GM12878 (cell line): ENCODE results near the gene NUP210. TPM values are rescaled to one million over a fixed set of nuclear protein-coding genes. Genes with fewer than 3 reads are reported as not detected.

Experiments
- ATAC-seq: fragments of 200-7000 bp; cut with Tn5 transposase; 3 replicates; pipeline ENCODE4 v1.9.1; 2020; ENCODE audit warnings: mild to moderate bottlenecking, moderate library complexity
- BruUV-seq: library from RNA; stranded (reverse); fragments of 400-500 nt; replicated peaks from 2 replicates; lab custom pipeline; 2021; lab: Mats Ljungman, UMichigan
- CTCF ChIA-PET: fragments of 300-600 bp; sonication (Branson Sonifier 250); formaldehyde crosslinking; extraction: SDS; loops from one replicate; lab custom pipeline; 2021; ENCODE audit warnings: inconsistent platforms; lab: Yijun Ruan, JAX
- POLR2A ChIA-PET: fragments of 350-600 bp; formaldehyde crosslinking; extraction: SDS; loops from one replicate; lab custom pipeline; 2021; ENCODE audit warnings: inconsistent platforms; lab: Charles Lee
- RAD21 ChIA-PET: fragments of 300-600 bp; sonication (Branson Sonifier 250); formaldehyde crosslinking; loops from one replicate; lab custom pipeline; 2023; ENCODE audit warnings: antibody characterized with exemption; ENCODE audit not compliant: unreplicated experiment; lab: Charles Lee
- SMC1A ChIA-PET: fragments of 300-600 bp; sonication (Branson Sonifier 250); formaldehyde crosslinking; loops from one replicate; lab custom pipeline; 2023; ENCODE audit not compliant: unreplicated experiment, uncharacterized antibody; lab: Charles Lee
- DNase-seq: peaks from one replicate; pipeline ENCODE4 v3.0.0-alpha.2; 2011; ENCODE audit warnings: low read depth, low spot score
- FAIRE-seq: peaks from 3 replicates; lab custom pipeline; 2011; peaks lifted over from hg19 to GRCh38; lab: Jason Lieb, UNC
- H2AFZ ChIP-seq: 2 replicates; pipeline ENCODE4 v1.6.0; 2011; ENCODE audit warnings: low read depth, low read length, control low read depth; ENCODE audit not compliant: control insufficient read depth
- H3K27ac ChIP-seq: 2 replicates; pipeline ENCODE4 v1.5.1; 2011; ENCODE audit warnings: control low read depth; ENCODE audit not compliant: control insufficient read depth, insufficient read depth
- H3K27me3 ChIP-seq, 2 experiments: replicated peaks in 1 of 2; 2 replicates each; pipeline versions ENCODE4 v1.6.0 to v1.6.1; 2011; ENCODE audit warnings: low read length in 1 of 2; ENCODE audit not compliant: control insufficient read depth in 2 of 2, insufficient read depth in 2 of 2
- H3K36me3 ChIP-seq, 2 experiments: 2 replicates each; pipeline ENCODE4 v1.5.1; 2011; ENCODE audit warnings: low read length in 1 of 2; ENCODE audit not compliant: control insufficient read depth in 2 of 2, insufficient read depth in 2 of 2
- H3K4me1 ChIP-seq: 2 replicates; pipeline ENCODE4 v1.6.1; 2011; ENCODE audit warnings: mild to moderate bottlenecking, low read length, moderate library complexity, mixed read lengths; ENCODE audit not compliant: control insufficient read depth, insufficient read depth
- H3K4me2 ChIP-seq: 2 replicates; pipeline ENCODE4 v1.6.0; 2011; ENCODE audit warnings: control low read depth; ENCODE audit not compliant: control insufficient read depth, insufficient read depth
- H3K4me3 ChIP-seq: fragments of 200-600 bp; sonication (generic); 2 replicates; pipeline ENCODE4 v1.5.1; 2016
- H3K79me2 ChIP-seq: 2 replicates; pipeline ENCODE4 v1.6.0; 2011; ENCODE audit warnings: low read length; ENCODE audit not compliant: control insufficient read depth, insufficient read depth
- H3K9ac ChIP-seq: 2 replicates; pipeline ENCODE4 v1.8.0; 2011; ENCODE audit warnings: low read length, control low read depth, mixed read lengths; ENCODE audit not compliant: control insufficient read depth, insufficient read depth
- H3K9me3 ChIP-seq: replicated peaks from 3 replicates; pipeline ENCODE4 v1.5.1; 2011; ENCODE audit warnings: mild to moderate bottlenecking, low read length; ENCODE audit not compliant: control insufficient read depth, insufficient read depth
- H4K20me1 ChIP-seq: 2 replicates; pipeline ENCODE4 v1.6.0; 2011; ENCODE audit not compliant: control insufficient read depth, insufficient read depth
- BACH1 ChIP-seq: fragments of 450-650 bp; IDR thresholded peaks from 2 replicates; pipeline ENCODE4 v1.6.1; 2017; ENCODE audit warnings: mild to moderate bottlenecking, borderline replicate concordance
- BCL11A ChIP-seq: IDR thresholded peaks from 2 replicates; pipeline ENCODE4 v1.6.1; 2011; ENCODE audit warnings: low read depth, low read length
- CBX3 ChIP-seq: fragments of 200-600 bp; sonication (generic); IDR thresholded peaks from 2 replicates; pipeline ENCODE4 v1.6.1; 2016; ENCODE audit warnings: low read depth, borderline replicate concordance
- GABPA ChIP-seq: IDR thresholded peaks from 2 replicates; pipeline ENCODE4 v1.6.1; 2014; ENCODE audit warnings: antibody characterized with exemption, low read depth, mild to moderate bottlenecking, inconsistent platforms
- HDGF ChIP-seq: fragments of 450-650 bp; IDR thresholded peaks from 2 replicates; pipeline ENCODE4 v1.6.1; 2016; ENCODE audit warnings: antibody characterized with exemption
- IKZF1 ChIP-seq: fragments of 450-650 bp; conservative IDR thresholded peaks from 2 replicates; pipeline ENCODE4 v1.6.1; 2017; ENCODE audit warnings: antibody characterized with exemption, mild to moderate bottlenecking
- KLF5 ChIP-seq: fragments of 450-650 bp; IDR thresholded peaks from 2 replicates; pipeline ENCODE4 v1.6.1; 2014; ENCODE audit warnings: mild to moderate bottlenecking; ENCODE audit not compliant: partially characterized antibody
- MYB ChIP-seq: fragments of 150-350 bp; IDR thresholded peaks from 2 replicates; pipeline ENCODE4 v1.6.1; 2014; ENCODE audit warnings: mild to moderate bottlenecking, low read depth, low read length, borderline replicate concordance
- NBN ChIP-seq: fragments of 450-650 bp; IDR thresholded peaks from 2 replicates; pipeline ENCODE4 v1.6.1; 2016
- NR2C1 ChIP-seq: fragments of 450-650 bp; IDR thresholded peaks from 2 replicates; pipeline ENCODE4 v1.6.1; 2017; ENCODE audit warnings: antibody characterized with exemption, mild to moderate bottlenecking, moderate library complexity
- RFX5 ChIP-seq: IDR thresholded peaks from 2 replicates; pipeline ENCODE4 v1.6.1; 2011; ENCODE audit warnings: low read depth, low read length, improper control_type of control experiment
- SIN3A ChIP-seq: IDR thresholded peaks from 2 replicates; pipeline ENCODE4 v1.6.1; 2012; ENCODE audit warnings: low read depth, low read length, improper control_type of control experiment
- SPI1 ChIP-seq: IDR thresholded peaks from 2 replicates; pipeline ENCODE4 v1.6.1; 2011; ENCODE audit warnings: low read depth, mild to moderate bottlenecking, low read length, moderate library complexity, borderline replicate concordance; ENCODE audit not compliant: insufficient read depth
- YBX1 ChIP-seq: fragments of 450-650 bp; IDR thresholded peaks from 2 replicates; pipeline ENCODE4 v1.6.1; 2016; ENCODE audit warnings: antibody characterized with exemption
- ZBTB11 ChIP-seq: fragments of 450-650 bp; formaldehyde crosslinking; IDR thresholded peaks from 2 replicates; pipeline ENCODE4 v1.5.0; 2022; ENCODE audit warnings: mild to moderate bottlenecking, missing genetic modification characterization
- ZNF24 ChIP-seq: fragments of 450-650 bp; IDR thresholded peaks from 2 replicates; pipeline ENCODE4 v1.6.1; 2017; ENCODE audit warnings: antibody characterized with exemption, mild to moderate bottlenecking
- ZNF592 ChIP-seq: fragments of 450-650 bp; IDR thresholded peaks from 2 replicates; pipeline ENCODE4 v1.6.1; 2017; ENCODE audit warnings: mild to moderate bottlenecking, moderate library complexity
- WGBS: methylation state at CpG from one replicate; pipeline ENCODE4 v1.1.6; 2016; ENCODE audit warnings: low lambda C conversion rate; ENCODE audit not compliant: insufficient replicate concordance, insufficient coverage; ENCODE audit errors: missing lambda C conversion rate; 5-methylcytosine and 5-hydroxymethylcytosine counted together
- in situ Hi-C: fragments of 300-500 bp; cut with MboI; formaldehyde crosslinking; loops from 9 replicates; pipeline ENCODE4 v1.14.3; 2018; ENCODE audit warnings: mixed read lengths
- intact Hi-C: fragments of 100-400 bp; cut with micrococcal nuclease; formaldehyde crosslinking; loops from one replicate; pipeline ENCODE4 v1.14.2; 2022; ENCODE audit not compliant: unreplicated experiment
- polyA plus RNA-seq, 11 experiments: library from polyadenylated mRNA; depleted of rRNA in 4 of 11; unstranded in 6 of 11; stranded (reverse) in 5 of 11; fragments of >200 nt; fragmentation: Nextera tagmentation in 4 of 11; fragmentation: Illumina TruSeq in 1 of 11; extraction: Ambion mirVana in 4 of 11; extraction: Trizol in 1 of 11; gene quantifications; 1 replicate in 1 of 11; 2 replicates in 10 of 11; pipeline versions ENCODE4 v1.2.1 to v1.2.3, GENCODE V29; 2011 to 2016; ENCODE audit warnings: inconsistent platforms in 2 of 11, missing spikeins in 2 of 11, low read depth in 1 of 11
- total RNA-seq, 4 experiments: library from RNA; depleted of rRNA in 3 of 4; stranded (reverse); fragments of >200 nt in 3 of 4; fragmentation: Illumina TruSeq in 1 of 4; extraction: Trizol in 1 of 4; gene quantifications; 2 replicates each; pipeline versions ENCODE4 v1.2.1 to v1.2.3, GENCODE V29; 2013 to 2021

The NUP210 gene
- total and polyA plus RNA-seq, 10 of the 15 experiments (the other 5 are each of a cell fraction or from before 2014, with no cell fraction given): 2.9 to 150 (median 76.0) TPM

GRCh38 chr3:13377021-13377420 lies 43.1 kb downstream of the NUP210 start:
- CTCF ChIA-PET: no interaction called here

More at GRCh38 chr3:13377021-13377420, 43.1 kb downstream of the NUP210 start:
- TF ChIP-seq YBX1 (no peak), KLF5 (no peak), MYB (no peak), NR2C1 (no peak), HDGF (no peak), BACH1 (no peak), SPI1 (no peak), SIN3A (no peak), CBX3 (no peak), GABPA (no peak), NBN (no peak), BCL11A (no peak), ZBTB11 (no peak), IKZF1 (no peak), RFX5 (no peak), ZNF24 (no peak), ZNF592 (no peak)
- no peak overlapping the region for H3K9ac ChIP-seq
- no TSS peak for BruUV-seq
- ATAC-seq: no peak
- FAIRE-seq: no peak
- ChIA-PET SMC1A (no interaction called here), POLR2A (no interaction called here), RAD21 (no interaction called here)
- intact Hi-C loops (no loop called here), in situ Hi-C loops (no loop called here)
- H3K9me3 ChIP-seq: no peaks in the 10 kb centered on the region
- H3K4me2 ChIP-seq: no peak overlapping the region
- H3K4me1 ChIP-seq: no peaks in the 10 kb centered on the region
- H3K27ac ChIP-seq: no peak overlapping the region
- H3K36me3 ChIP-seq: peaks cover 44 to 61% of the 10 kb centered on the region in 2 experiments; a peak in 3 of 4 replicates
- no peaks in the 10 kb centered on the region for H3K79me2 ChIP-seq
- WGBS: 100% methylated on average over 11 of the region's 14 CpGs
- no peak for DNase-seq
- H3K4me3 ChIP-seq: no peak overlapping the region
- H2AFZ ChIP-seq: no peak overlapping the region
- no peaks in the 10 kb centered on the region for H3K27me3 ChIP-seq
- H4K20me1 ChIP-seq: no peaks in the 10 kb centered on the region; the same call in 1 of the 2 replicates
